Measurements from ENCODE around the gene NOL4L.

DNA sequence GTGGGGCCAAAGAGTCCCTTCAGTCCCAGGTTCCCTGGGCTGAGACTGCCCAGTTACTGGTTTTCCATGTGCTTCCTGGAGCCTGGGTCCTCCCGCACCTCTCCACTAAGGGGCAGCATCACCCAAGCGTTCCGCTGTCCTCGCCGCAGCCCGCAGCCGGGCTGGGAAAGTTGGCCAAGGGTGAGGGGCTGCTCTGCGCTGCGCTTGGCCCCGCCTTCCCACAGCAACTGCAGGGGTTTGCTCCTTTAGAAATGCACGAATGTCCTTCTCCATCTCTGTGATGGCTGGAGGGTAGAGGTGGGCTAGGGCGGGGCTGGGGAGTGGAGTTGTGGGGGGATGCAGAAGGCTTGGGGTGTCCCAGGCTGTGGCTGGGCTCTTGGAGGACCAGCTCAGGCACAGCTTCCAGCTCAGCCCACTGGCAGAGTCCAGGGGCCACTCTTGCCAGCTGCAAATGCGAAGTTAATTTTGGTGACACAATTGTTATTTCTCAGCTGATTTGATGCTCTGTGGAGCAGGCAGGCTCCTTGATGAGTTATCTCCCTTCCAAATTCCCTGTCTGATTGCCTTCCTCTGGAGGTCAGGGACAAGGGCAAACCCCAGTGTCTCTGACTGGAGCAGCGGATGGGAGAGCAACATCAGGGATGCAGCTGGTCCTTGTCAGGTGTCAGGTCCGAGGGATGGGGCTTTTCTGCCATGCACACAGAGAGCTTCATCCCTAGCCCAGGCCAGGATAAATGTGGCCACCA, 63.2 kb downstream of the NOL4L start:
- TF ChIP-seq, protein P1, sequence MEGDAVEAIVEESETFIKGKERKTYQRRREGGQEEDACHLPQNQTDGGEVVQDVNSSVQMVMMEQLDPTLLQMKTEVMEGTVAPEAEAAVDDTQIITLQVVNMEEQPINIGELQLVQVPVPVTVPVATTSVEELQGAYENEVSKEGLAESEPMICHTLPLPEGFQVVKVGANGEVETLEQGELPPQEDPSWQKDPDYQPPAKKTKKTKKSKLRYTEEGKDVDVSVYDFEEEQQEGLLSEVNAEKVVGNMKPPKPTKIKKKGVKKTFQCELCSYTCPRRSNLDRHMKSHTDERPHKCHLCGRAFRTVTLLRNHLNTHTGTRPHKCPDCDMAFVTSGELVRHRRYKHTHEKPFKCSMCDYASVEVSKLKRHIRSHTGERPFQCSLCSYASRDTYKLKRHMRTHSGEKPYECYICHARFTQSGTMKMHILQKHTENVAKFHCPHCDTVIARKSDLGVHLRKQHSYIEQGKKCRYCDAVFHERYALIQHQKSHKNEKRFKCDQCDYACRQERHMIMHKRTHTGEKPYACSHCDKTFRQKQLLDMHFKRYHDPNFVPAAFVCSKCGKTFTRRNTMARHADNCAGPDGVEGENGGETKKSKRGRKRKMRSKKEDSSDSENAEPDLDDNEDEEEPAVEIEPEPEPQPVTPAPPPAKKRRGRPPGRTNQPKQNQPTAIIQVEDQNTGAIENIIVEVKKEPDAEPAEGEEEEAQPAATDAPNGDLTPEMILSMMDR (IDR thresholded peaks at IDR 0.05): peak; percentile 95
- no peak for TF ChIP-seq EZH2 (IDR thresholded peaks at IDR 0.05)

Measured in neural progenitor cell (in vitro differentiated cells).